HL-60/S4 treated with retinoic acid at 250 ng/mL for 4 days and 3 days (cell line): ENCODE results near the gene S100A13.
"Not testable (repeated sequence)": the region's sequence is repeated elsewhere in the genome, so short reads cannot be mapped to it uniquely, and the experiment has no call there.

Experiments
- in situ Hi-C: fragments of 300-500 bp; cut with MboI; formaldehyde crosslinking; loops from 2 replicates; pipeline ENCODE4 v1.7.0; 2022; ENCODE audit warnings: low sequenced_read_pairs

The S100A13 gene

DNA sequence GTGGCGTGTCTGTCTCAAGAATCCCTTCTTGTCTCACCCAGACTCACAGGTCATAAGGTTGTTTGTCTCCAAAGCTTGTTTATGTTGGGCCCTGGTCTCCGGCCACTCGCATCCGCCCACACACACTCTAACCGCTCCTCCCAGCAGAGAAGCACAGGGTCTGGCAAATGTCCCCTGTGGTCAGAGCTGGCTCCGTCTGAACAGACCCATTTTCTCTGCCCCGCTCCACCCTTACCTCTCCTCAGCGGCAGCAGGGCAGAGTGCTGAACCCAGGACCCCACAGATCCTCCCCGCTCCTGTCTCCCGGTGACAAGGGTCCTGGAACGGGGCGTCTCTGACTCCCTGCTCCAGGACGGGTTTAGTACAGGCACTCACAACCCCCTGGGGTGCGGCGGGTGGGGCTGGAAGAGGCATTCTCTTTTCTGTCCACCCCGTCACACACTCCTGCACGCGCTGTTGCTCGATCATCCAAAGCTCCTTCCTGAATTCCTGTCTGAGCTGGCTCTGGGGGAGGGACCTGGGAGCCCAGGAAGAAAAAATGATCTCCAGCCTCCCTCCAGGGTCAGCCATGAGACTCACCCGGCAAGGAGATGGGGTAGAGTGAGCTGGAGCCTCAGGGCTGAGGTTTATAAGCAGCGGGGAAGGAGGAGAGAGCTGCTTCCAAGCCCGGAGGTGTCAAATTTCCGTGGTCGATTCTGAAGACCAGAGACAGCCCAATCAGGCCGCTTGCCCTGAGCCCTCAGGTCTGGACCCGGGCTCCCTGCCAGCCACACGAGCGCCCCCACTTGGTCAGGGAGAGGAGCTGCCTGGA is at the start of gene S100A13:
Gene S100A13 (minus strand): TSS at position 602 of the 811 bp plus-strand sequence. CDS start 1,033 bp downstream, outside the sequence.
- in situ Hi-C loops, result no loop called here

GRCh38 chr1:153673511-153673910 is 46.2 kb upstream of the S100A13 start:
- in situ Hi-C loops, result loop anchor here (10.0 kb wide), 1 partner anchor 291 kb away; the partner anchor contains the start of genes CREB3L4 and SLC39A1

GRCh38 chr1:153671628-153672353 is 44.5 kb upstream of the S100A13 start:
- in situ Hi-C loops, result loop anchor here (10.0 kb wide), 1 partner anchor 293 kb away; the partner anchor contains the start of genes CREB3L4 and SLC39A1

DNA sequence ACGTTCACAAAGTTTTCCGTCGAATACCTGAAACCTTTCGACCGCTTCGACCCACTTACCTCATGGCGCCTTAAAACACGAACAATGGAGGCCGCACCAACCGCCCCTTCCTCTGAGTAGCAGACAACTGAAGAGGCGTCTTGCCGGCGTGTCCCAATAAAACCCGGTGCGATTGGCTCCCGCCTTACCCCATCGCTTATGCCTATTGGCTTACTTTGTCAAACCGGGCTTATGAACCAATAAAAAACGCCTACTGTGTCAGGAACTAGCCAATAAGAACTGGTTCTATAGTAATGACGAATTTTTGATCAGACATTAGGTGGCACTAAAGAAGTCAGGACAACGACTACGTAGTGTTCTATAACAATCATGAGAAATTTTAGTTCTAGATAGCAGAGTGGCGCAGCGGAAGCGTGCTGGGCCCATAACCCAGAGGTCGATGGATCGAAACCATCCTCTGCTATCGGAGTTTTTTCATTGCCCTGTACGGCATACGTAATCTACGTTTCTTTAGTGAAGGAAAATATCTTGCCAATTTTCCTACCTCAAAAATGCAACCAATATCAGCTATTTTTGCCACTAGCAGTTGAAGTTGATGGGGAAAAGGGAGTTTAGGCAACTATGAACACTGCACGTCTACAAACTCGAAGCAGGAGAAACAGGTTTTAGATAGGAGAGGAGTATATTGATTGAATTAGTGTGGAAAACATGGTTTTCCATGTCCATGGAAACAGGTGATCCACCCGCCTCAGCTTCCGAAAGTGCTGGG is 43.7 kb upstream of the S100A13 start, which contains the start of gene ILF2:
Gene ILF2 (minus strand): TSS at position 135 of the 769 bp plus-strand sequence. CDS start 71 bp downstream, at position 64.
- in situ Hi-C loops, result loop anchor here (10.0 kb wide), 1 partner anchor 294 kb away; the partner anchor contains the start of genes CREB3L4 and SLC39A1

GRCh38 chr1:153670257-153670858 is 43.1 kb upstream of the S100A13 start:
- in situ Hi-C loops, result loop anchor here (10.0 kb wide), 1 partner anchor 294 kb away; the partner anchor contains the start of genes CREB3L4 and SLC39A1

DNA sequence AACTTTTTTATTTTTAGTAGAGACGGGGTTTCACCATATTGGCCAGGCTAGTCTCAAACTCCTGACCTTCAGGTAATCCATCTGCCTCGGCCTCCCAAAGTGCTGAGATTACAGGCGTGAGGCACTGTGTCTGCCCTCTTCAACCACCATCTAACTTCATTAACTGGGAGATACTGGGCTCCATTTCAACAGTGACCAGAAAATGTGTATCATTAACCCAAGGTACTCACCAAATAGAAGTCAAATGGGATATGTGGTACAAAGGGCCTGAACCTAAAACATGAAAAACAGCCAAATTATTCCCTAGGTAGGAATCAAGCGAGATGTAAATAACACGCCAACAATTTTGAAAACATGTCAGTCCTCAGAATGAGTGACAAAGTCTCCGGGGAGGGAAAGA is 42.3 kb upstream of the S100A13 start:
- in situ Hi-C loops, result loop anchor here (10.0 kb wide), 1 partner anchor 295 kb away; the partner anchor contains the start of genes CREB3L4 and SLC39A1

DNA sequence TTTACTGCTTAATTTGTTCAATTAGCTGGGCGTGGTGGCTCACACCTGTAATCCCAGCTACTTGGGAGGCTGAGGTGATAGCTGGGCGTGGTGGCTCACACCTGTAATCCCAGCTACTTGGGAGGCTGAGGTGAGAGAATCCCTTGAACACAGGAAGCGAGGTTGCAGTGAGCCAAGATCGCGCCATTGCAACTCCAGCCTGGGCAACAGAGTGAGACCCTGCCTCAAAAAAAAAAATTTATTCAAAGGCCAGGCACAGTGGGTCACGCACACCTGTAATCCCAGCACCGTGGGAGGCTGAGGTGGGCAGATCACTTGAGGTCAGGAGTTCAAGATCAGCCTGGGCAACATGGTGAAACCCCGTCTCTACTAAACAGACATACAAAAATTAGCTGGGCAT is 41.4 kb upstream of the S100A13 start:
- in situ Hi-C loops, result not testable (repeated sequence)

DNA sequence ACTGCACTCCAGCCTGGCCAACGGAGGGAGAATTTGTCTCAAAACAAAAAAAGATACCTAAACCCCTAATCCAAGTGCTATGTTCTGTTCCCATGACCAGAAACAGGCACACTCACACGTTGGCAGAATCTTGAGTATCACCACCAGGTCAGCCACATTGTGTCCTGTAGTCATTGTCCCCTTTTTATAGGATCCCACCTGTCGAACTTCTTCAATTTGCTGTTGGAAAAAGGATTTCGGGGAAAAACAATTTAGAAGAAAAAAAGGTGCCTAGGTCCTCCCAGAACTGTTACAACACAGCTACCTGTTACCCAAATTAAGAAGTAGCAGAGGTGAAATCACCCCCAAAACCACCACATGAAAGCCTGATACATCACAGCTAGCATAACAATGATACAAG is 40.1 kb upstream of the S100A13 start:
- in situ Hi-C loops, result no loop called here

DNA sequence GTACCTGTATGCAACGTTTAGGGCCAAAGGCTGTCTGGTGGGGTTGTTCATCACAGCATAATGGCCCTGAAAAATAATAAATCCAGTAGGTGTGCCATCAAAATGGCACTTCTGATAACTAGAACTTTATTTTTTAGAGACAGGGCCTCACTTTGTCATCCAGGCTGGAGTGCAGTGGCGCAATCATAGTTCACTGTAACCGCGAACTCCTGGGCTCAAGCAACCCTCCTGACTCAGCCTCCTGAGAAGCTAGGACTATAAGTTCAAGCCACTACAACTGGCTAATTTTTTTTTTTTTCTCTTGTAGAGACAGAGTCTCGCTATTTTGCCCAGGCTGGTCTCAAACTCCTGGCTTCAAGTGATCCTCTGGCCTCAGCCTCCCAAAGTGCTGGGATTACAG is 35.9 kb upstream of the S100A13 start:
- in situ Hi-C loops, result no loop called here

- in situ Hi-C loops, result no loop called here
Measured at GRCh38 chr1:153662269-153662668, 35.0 kb upstream of the S100A13 start.

DNA sequence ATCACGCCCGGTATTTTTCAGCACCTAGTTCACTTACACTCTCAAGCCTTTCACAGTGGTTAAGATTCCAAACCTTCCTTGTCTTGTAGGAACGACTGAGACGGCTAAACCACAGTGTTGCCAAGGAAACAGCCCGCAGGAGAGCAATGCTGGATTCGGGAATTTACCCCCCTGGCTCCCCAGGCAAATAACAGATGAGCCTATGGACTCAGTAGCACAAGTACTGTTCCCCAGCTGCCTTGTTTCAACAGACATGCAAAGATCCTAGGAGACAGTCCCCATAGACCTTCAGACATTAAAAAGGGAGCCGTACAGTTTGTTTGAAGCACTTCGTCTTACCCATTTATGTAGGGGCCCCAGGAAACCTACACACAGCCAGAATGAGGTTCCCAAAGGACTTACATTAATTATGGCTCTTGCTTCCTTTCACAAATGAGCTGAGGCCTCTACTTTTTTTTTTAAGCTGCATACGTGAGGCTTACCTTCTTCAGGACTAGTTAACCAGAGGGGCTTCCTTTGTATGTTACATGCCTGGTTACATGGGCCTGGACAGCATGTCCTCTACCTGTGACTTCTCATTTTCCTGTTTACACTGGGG is 33.9 kb upstream of the S100A13 start:
- in situ Hi-C loops, result no loop called here

GRCh38 chr1:153659656-153660055 is 32.4 kb upstream of the S100A13 start:
- in situ Hi-C loops, result no loop called here

- in situ Hi-C loops, result no loop called here
Measured at GRCh38 chr1:153659175-153659534, 31.9 kb upstream of the S100A13 start.

DNA sequence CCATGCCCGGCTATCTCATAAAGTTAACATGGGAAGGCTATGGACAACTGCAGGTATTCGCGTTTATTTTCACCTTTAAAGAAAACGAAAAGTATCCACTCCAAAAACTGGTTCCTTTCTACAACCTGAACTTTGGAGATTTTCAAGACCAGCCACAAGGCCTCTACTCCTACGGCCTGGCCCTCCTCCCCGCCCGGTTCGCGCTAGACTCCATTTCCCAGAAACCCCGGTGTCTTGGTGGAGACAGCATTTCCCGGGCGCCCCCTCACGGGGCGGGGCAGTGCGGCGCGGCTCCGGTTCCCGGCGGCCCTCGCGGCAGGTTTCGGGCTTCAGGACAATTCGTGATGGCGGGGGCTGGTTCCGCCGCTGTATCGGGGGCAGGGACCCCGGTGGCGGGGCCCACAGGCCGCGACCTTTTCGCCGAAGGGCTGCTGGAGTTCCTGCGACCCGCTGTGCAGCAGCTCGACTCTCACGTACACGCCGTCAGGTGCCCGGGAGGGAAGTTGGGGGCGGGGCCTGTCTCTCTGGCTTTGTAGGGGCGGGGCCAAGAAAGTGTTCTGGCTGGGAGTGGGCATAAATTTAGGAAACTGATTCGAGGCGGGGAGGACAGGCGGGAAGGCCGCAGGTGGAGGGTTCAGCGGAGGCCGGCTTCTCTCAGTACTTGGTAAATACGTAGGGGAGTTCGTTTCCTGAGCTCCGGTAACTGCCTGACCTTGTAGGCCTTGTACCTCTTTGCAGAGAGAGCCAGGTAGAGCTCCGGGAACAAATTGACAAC is 31.3 kb upstream of the S100A13 start, which contains the start of gene SNAPIN:
Gene SNAPIN (plus strand): TSS at position 304 of the 775 bp plus-strand sequence. CDS start 41 bp downstream, at position 345.
- in situ Hi-C loops, result no loop called here

- in situ Hi-C loops, result no loop called here
Measured at GRCh38 chr1:153655333-153655732, 28.0 kb upstream of the S100A13 start.

- in situ Hi-C loops, result no loop called here
Measured at GRCh38 chr1:153652805-153653500, 25.6 kb upstream of the S100A13 start.

DNA sequence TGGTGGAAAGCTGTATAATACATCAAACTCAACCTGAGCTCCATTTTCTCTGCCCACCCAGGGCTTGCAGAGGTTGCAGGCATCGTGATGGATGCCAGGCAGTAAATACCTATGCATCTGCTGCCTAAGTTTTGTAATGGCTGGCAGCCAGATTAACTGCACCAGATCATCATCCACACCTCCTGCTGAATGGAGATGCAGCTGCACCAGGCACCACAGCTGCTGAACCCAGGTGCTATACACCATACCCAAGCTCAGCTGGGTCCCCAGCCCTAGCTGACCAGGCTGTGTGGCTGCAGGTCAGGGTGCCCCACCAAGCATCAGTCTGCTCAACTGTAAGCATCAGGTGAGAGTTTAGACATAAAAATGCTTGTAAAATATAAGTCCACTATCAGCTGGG is 24.5 kb upstream of the S100A13 start:
- in situ Hi-C loops, result no loop called here

DNA sequence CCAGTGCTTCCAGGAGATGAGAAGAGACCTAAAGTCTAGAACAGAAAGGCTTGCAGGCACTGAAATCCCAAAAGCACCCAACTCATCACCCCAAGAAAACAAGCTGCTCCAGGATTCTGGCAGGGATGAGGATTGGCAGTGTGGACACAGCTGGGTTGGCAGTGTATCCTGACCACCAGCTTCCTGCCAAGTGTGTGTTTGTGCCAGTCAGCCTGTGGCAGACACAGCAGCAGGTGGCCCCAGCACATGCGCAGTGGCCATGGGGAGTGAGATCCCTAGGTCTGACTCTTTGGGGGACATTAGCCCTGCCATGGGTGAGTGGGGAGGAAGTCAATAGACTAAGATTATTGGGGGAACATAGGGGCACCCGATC is 22.5 kb upstream of the S100A13 start:
- in situ Hi-C loops, result no loop called here
